ENCODE measurements around the gene PA2G4.

PA2G4 gene

GRCh38 chr12:56129206-56129941 lies 25.0 kb downstream of the PA2G4 start:
- TF ChIP-seq PAX5 (IDR thresholded peaks at IDR 0.05; ENCODE audit: insufficient read depth, low read length, severe bottlenecking) (no peak), TAF1 (IDR thresholded peaks at IDR 0.05; ENCODE audit: low read depth, low read length) (0 out of 2 replicates have a peak, but pooled peaks have one; percentile 27)
- FAIRE-seq (peak; percentile 88), DNase-seq (ENCODE audit: insufficient read length, low spot score) (no peak)

GRCh38 chr12:56129942-56130495 lies 25.7 kb downstream of the PA2G4 start:
- TF ChIP-seq TAF1 (IDR thresholded peaks at IDR 0.05; ENCODE audit: low read depth, low read length) = no peak
- no peak for TF ChIP-seq POU2F2 (IDR thresholded peaks at IDR 0.05; ENCODE audit: low read depth, low read length)
- TF ChIP-seq SPI1 (IDR thresholded peaks at IDR 0.05; ENCODE audit: low read depth, low read length) = no peak
- TF ChIP-seq POLR2A (IDR thresholded peaks at IDR 0.05; ENCODE audit: low read depth, low read length) = no peak
- TF ChIP-seq POLR2AphosphoS5 (IDR thresholded peaks at IDR 0.05; ENCODE audit: low read depth, low read length) = no peak
- no peak for TF ChIP-seq PAX5 (IDR thresholded peaks at IDR 0.05; ENCODE audit: insufficient read depth, low read length, severe bottlenecking)
- no peak for DNase-seq (ENCODE audit: insufficient read length, low spot score)
- no peak for FAIRE-seq

GRCh38 chr12:56130876-56131275 lies 26.5 kb downstream of the PA2G4 start:
- FAIRE-seq (no peak), DNase-seq (ENCODE audit: insufficient read length, low spot score) (no peak)
- TF ChIP-seq TAF1 (IDR thresholded peaks at IDR 0.05; ENCODE audit: low read depth, low read length) (no peak), PAX5 (IDR thresholded peaks at IDR 0.05; ENCODE audit: insufficient read depth, low read length, severe bottlenecking) (no peak), POU2F2 (IDR thresholded peaks at IDR 0.05; ENCODE audit: low read depth, low read length) (no peak)

DNA sequence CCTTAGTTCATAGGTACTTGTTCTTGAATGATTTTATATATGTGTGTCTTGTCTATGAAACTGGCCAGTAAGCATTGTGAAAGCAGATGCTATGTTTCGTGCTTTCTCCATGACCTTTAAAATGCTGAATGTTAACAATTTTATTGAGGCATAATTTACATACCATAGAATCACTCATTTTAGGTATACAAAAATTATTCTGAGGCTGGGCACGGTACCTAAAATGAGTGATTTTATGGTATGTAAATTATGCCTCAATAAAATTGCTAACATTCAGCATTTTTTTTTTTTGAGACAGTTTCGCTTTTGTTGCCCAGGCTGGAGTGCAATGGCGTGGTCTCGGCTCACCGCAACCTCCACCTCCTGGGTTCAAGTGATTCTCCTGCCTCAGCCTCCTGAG lies 30.5 kb downstream of the PA2G4 start:
- TF ChIP-seq TAF1 (IDR thresholded peaks at IDR 0.05; ENCODE audit: low read depth, low read length) = no peak
- no peak for TF ChIP-seq SPI1 (IDR thresholded peaks at IDR 0.05; ENCODE audit: low read depth, low read length)
- TF ChIP-seq POLR2A (IDR thresholded peaks at IDR 0.05; ENCODE audit: low read depth, low read length) = no peak
- TF ChIP-seq PAX5 (IDR thresholded peaks at IDR 0.05; ENCODE audit: insufficient read depth, low read length, severe bottlenecking) = no peak
- TF ChIP-seq POU2F2 (IDR thresholded peaks at IDR 0.05; ENCODE audit: low read depth, low read length) = no peak
- TF ChIP-seq POLR2AphosphoS5 (IDR thresholded peaks at IDR 0.05; ENCODE audit: low read depth, low read length) = no peak
- FAIRE-seq (no peak), DNase-seq (ENCODE audit: insufficient read length, low spot score) (no peak)

- TF ChIP-seq TAF1 (IDR thresholded peaks at IDR 0.05; ENCODE audit: low read depth, low read length) (no peak), POU2F2 (IDR thresholded peaks at IDR 0.05; ENCODE audit: low read depth, low read length) (no peak), POLR2AphosphoS5 (IDR thresholded peaks at IDR 0.05; ENCODE audit: low read depth, low read length) (no peak), SPI1 (IDR thresholded peaks at IDR 0.05; ENCODE audit: low read depth, low read length) (no peak), PAX5 (IDR thresholded peaks at IDR 0.05; ENCODE audit: insufficient read depth, low read length, severe bottlenecking) (no peak), POLR2A (IDR thresholded peaks at IDR 0.05; ENCODE audit: low read depth, low read length) (no peak)
- no peak for FAIRE-seq
- DNase-seq (ENCODE audit: insufficient read length, low spot score) = no peak
Measured at GRCh38 chr12:56137853-56138571, 33.7 kb downstream of the PA2G4 start.

- no peak for TF ChIP-seq TAF1 (IDR thresholded peaks at IDR 0.05; ENCODE audit: low read depth, low read length)
- TF ChIP-seq SPI1 (IDR thresholded peaks at IDR 0.05; ENCODE audit: low read depth, low read length) = no peak
- DNase-seq (ENCODE audit: insufficient read length, low spot score) (no peak), FAIRE-seq (no peak)
Measured at GRCh38 chr12:56141946-56142784, 37.8 kb downstream of the PA2G4 start.

DNA sequence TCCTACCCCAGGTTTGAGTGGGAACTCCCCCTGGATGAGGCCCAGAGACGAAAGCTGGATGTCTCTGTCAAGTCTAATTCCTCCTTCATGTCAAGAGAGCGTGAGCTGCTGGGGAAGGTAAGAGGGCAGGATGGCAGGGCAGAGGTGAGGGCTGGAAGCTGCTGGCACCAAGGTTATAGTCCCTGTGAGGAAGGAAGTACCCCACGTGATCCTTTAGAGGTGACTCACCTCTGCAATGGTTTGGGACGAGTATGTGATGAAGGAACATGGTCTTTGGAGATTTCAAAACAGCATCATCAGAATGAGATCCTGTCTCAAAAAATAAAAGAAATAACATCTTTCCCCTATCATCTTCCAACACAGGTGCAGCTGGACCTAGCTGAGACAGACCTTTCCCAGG lies 38.9 kb downstream of the PA2G4 start:
- TF ChIP-seq POLR2AphosphoS5 (IDR thresholded peaks at IDR 0.05; ENCODE audit: low read depth, low read length) (no peak), SPI1 (IDR thresholded peaks at IDR 0.05; ENCODE audit: low read depth, low read length) (no peak), PAX5 (IDR thresholded peaks at IDR 0.05; ENCODE audit: insufficient read depth, low read length, severe bottlenecking) (no peak), POLR2A (IDR thresholded peaks at IDR 0.05; ENCODE audit: low read depth, low read length) (no peak)
- no peak for FAIRE-seq
- DNase-seq (ENCODE audit: insufficient read length, low spot score) = no peak

DNA sequence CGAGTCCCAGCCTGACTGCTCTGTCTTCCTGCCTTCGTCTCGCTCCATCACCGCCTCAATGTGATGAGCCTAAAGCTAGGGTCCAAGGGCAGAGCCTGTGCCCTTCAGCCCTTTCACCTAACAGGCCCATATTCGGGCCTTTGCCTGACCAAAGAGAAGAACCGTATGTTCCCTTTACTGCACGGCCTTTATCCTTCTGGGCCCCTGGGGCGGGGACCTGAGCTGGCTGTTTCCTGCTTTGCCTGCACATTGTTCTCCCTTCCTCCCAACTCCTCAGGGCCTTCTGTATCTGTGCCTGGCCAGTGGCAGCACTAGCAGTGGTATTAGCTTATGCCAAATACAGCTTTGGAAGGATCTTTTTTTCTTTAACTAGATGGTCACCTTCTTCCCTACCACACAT lies 39.5 kb downstream of the PA2G4 start:
- no peak for DNase-seq (ENCODE audit: insufficient read length, low spot score)
- TF ChIP-seq POLR2A (IDR thresholded peaks at IDR 0.05; ENCODE audit: low read depth, low read length) (no peak), PAX5 (IDR thresholded peaks at IDR 0.05; ENCODE audit: insufficient read depth, low read length, severe bottlenecking) (no peak), TAF1 (IDR thresholded peaks at IDR 0.05; ENCODE audit: low read depth, low read length) (no peak), POLR2AphosphoS5 (IDR thresholded peaks at IDR 0.05; ENCODE audit: low read depth, low read length) (no peak), POU2F2 (IDR thresholded peaks at IDR 0.05; ENCODE audit: low read depth, low read length) (no peak), SPI1 (IDR thresholded peaks at IDR 0.05; ENCODE audit: low read depth, low read length) (no peak)
- no peak for FAIRE-seq

DNA sequence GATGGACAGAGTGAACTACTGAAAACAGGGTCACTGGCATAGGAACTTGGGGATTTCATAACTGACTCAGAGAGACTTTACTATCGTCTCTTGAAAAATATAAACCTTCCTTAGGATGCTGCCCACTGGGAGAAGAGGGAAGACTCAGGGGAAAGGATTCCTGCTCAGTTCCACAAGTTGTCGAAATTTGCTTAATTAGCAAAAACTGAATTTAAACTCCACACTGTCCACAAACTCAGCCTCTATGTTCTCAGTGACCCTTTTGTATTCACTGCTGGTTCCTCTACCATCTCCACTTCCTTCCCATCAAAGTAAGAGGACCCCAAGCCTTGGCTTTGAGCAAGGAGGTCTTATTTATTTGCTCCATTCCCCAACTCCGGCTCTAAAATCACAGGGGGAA lies 40.9 kb downstream of the PA2G4 start:
- no peak for FAIRE-seq
- no peak for DNase-seq (ENCODE audit: insufficient read length, low spot score)
- TF ChIP-seq POLR2AphosphoS5 (IDR thresholded peaks at IDR 0.05; ENCODE audit: low read depth, low read length) = no peak
- no peak for TF ChIP-seq TAF1 (IDR thresholded peaks at IDR 0.05; ENCODE audit: low read depth, low read length)
- no peak for TF ChIP-seq SPI1 (IDR thresholded peaks at IDR 0.05; ENCODE audit: low read depth, low read length)
- TF ChIP-seq PAX5 (IDR thresholded peaks at IDR 0.05; ENCODE audit: insufficient read depth, low read length, severe bottlenecking) = no peak
- TF ChIP-seq POU2F2 (IDR thresholded peaks at IDR 0.05; ENCODE audit: low read depth, low read length) = no peak
- TF ChIP-seq POLR2A (IDR thresholded peaks at IDR 0.05; ENCODE audit: low read depth, low read length) = no peak
